Duodenal mucosa (tissue), 2 donors: Measurements from ENCODE around the gene GAREM2.
A peak's percentile ranks its signal among the peaks of the same experiment; 100 is the strongest.

Experiments used
- H3K27ac ChIP-seq: one replicate; pipeline ENCODE4 v1.7.0; 2013; ENCODE audit warnings: low read depth, low read length
- H3K27me3 ChIP-seq, 2 donors: one replicate each; pipeline ENCODE4 v1.7.0; 2013; ENCODE audit warnings: low read length in 2 of 2, control low read depth in 1 of 2; ENCODE audit not compliant: insufficient read depth in 2 of 2, control insufficient read depth in 1 of 2
- H3K36me3 ChIP-seq, 2 donors: one replicate each; pipeline ENCODE4 v1.7.0; 2013; ENCODE audit warnings: low read length in 2 of 2, control low read depth in 1 of 2; ENCODE audit not compliant: insufficient read depth in 2 of 2, control insufficient read depth in 1 of 2
- H3K4me1 ChIP-seq, 2 donors: one replicate each; pipeline ENCODE4 v1.7.0; 2013; ENCODE audit warnings: low read length in 2 of 2, control low read depth in 1 of 2; ENCODE audit not compliant: insufficient read depth in 2 of 2, control insufficient read depth in 1 of 2
- H3K4me3 ChIP-seq, 2 donors: one replicate each; pipeline ENCODE4 v1.7.0; 2013; ENCODE audit warnings: low read length in 2 of 2, low read depth in 1 of 2
- H3K9ac ChIP-seq, 2 donors: one replicate each; pipeline ENCODE4 v1.7.0; 2013; ENCODE audit warnings: low read length in 2 of 2, low read depth in 1 of 2
- H3K9me3 ChIP-seq, 2 donors: one replicate each; pipeline ENCODE4 v1.7.0; 2013; ENCODE audit warnings: low read length in 2 of 2, control low read depth in 1 of 2; ENCODE audit not compliant: control insufficient read depth in 1 of 2

The GAREM2 gene

GRCh38 chr2:26168785-26169184 lies 4.1 kb upstream of the GAREM2 start:
- Histone ChIP-seq H3K27me3 (peaks cover 5 to 6% of the 10 kb centered on the region in 2 donors), H3K9ac (no peak overlapping the region), H3K36me3 (no peaks in the 10 kb centered on the region), H3K4me1 (peaks cover 0 to 5% of the 10 kb centered on the region in 2 donors), H3K27ac (no peak overlapping the region), H3K4me3 (no peak overlapping the region), H3K9me3 (no peaks in the 10 kb centered on the region)

- Histone ChIP-seq H3K4me3 (no peak overlapping the region), H3K27me3 (peaks cover 8 to 9% of the 10 kb centered on the region in 2 donors), H3K9me3 (no peaks in the 10 kb centered on the region), H3K4me1 (peaks cover 0 to 5% of the 10 kb centered on the region in 2 donors), H3K9ac (no peak overlapping the region), H3K36me3 (no peaks in the 10 kb centered on the region), H3K27ac (no peak overlapping the region)
These were observed 3.7 kb upstream of the GAREM2 start for GRCh38 chr2:26169226-26169625.

- H3K9me3 ChIP-seq: no peaks in the 10 kb centered on the region
- peaks cover 0 to 5% of the 10 kb centered on the region in 2 donors for H3K4me1 ChIP-seq
- H3K36me3 ChIP-seq: no peaks in the 10 kb centered on the region
- no peak overlapping the region for H3K9ac ChIP-seq
- H3K4me3 ChIP-seq: no peak overlapping the region
- no peak overlapping the region for H3K27ac ChIP-seq
- H3K27me3 ChIP-seq: peaks cover 15 to 16% of the 10 kb centered on the region in 2 donors
These were observed 3.0 kb upstream of the GAREM2 start for GRCh38 chr2:26169681-26170414.

GRCh38 chr2:26170795-26171194 lies 2.1 kb upstream of the GAREM2 start:
- Histone ChIP-seq H3K4me1 (peaks cover 0 to 5% of the 10 kb centered on the region in 2 donors), H3K27ac (no peak overlapping the region), H3K4me3 (no peak overlapping the region), H3K9me3 (no peaks in the 10 kb centered on the region), H3K36me3 (no peaks in the 10 kb centered on the region), H3K9ac (no peak overlapping the region), H3K27me3 (peaks cover 17 to 21% of the 10 kb centered on the region in 2 donors)

- H3K36me3 ChIP-seq: no peaks in the 10 kb centered on the region
- peaks cover 0 to 5% of the 10 kb centered on the region in 2 donors for H3K4me1 ChIP-seq
- peak overlapping the region in 1 of 2 donors; percentile 8 for H3K4me3 ChIP-seq
- H3K9ac ChIP-seq: no peak overlapping the region
- no peaks in the 10 kb centered on the region for H3K9me3 ChIP-seq
- H3K27me3 ChIP-seq: peaks cover 17 to 21% of the 10 kb centered on the region in 2 donors
- no peak overlapping the region for H3K27ac ChIP-seq
These were observed 558 bp upstream of the GAREM2 start for GRCh38 chr2:26172189-26172870.

GRCh38 chr2:26173776-26174482 lies 1.0 kb downstream of the GAREM2 start:
- H3K4me1 ChIP-seq: peaks cover 0 to 5% of the 10 kb centered on the region in 2 donors

GRCh38 chr2:26174691-26175465 lies 2.0 kb downstream of the GAREM2 start:
- no peak overlapping the region for H3K27ac ChIP-seq

More at GRCh38 chr2:26173776-26174482, 1.0 kb downstream of the GAREM2 start:
- Histone ChIP-seq H3K9ac (no peak overlapping the region), H3K4me3 (no peak overlapping the region), H3K9me3 (no peaks in the 10 kb centered on the region), H3K27ac (no peak overlapping the region), H3K36me3 (no peaks in the 10 kb centered on the region), H3K27me3 (peaks cover 17 to 21% of the 10 kb centered on the region in 2 donors)

GRCh38 chr2:26175466-26176278 lies 2.8 kb downstream of the GAREM2 start:
- no peak overlapping the region for H3K27ac ChIP-seq
- H3K9me3 ChIP-seq: no peaks in the 10 kb centered on the region
- H3K4me3 ChIP-seq: no peak overlapping the region
- peaks cover 21 to 26% of the 10 kb centered on the region in 2 donors for H3K27me3 ChIP-seq
- H3K36me3 ChIP-seq: no peaks in the 10 kb centered on the region
- H3K9ac ChIP-seq: no peak overlapping the region
- peaks cover 5% of the 10 kb centered on the region in 2 donors for H3K4me1 ChIP-seq

More at GRCh38 chr2:26174691-26175465, 2.0 kb downstream of the GAREM2 start:
- Histone ChIP-seq H3K9ac (no peak overlapping the region), H3K27me3 (peaks cover 21 to 26% of the 10 kb centered on the region in 2 donors), H3K4me3 (no peak overlapping the region), H3K36me3 (no peaks in the 10 kb centered on the region), H3K4me1 (peaks cover 5% of the 10 kb centered on the region in 2 donors), H3K9me3 (no peaks in the 10 kb centered on the region)

- Histone ChIP-seq H3K27ac (no peak overlapping the region), H3K36me3 (no peaks in the 10 kb centered on the region), H3K4me1 (peaks cover 3 to 5% of the 10 kb centered on the region in 2 donors), H3K9me3 (no peaks in the 10 kb centered on the region), H3K9ac (no peak overlapping the region), H3K4me3 (no peak overlapping the region), H3K27me3 (peaks cover 24 to 26% of the 10 kb centered on the region in 2 donors)
These were observed 3.4 kb downstream of the GAREM2 start for GRCh38 chr2:26176279-26176615.
